ENCODE measurements around the gene IL17RC. TPM values are rescaled to one million over a fixed set of nuclear protein-coding genes. Genes with fewer than 3 reads are reported as not detected.
"Not testable (repeated sequence)": the region's sequence is repeated elsewhere in the genome, so short reads cannot be mapped to it uniquely, and the experiment has no call there.

IL17RC gene
- total and polyA plus RNA-seq, 9 donors, result 14.2 to 46.5 (median 35.8) TPM

GRCh38 chr3:9890249-9891071, 26.4 kb upstream of the IL17RC start, which contains the start of gene JAGN1:
Gene JAGN1, plus strand, starts transcription at chr3:9890610. Its CDS starts 113 bp downstream, at chr3:9890723.
- TF ChIP-seq EP300 (IDR thresholded peaks at IDR 0.05) (no peak), POLR2A (IDR thresholded peaks at IDR 0.05) (peak; percentile 93)
- H3K9me3 ChIP-seq, result no peaks in the 10 kb centered on the region
- H3K27me3 ChIP-seq, result no peaks in the 10 kb centered on the region
- H3K36me3 ChIP-seq, result no peaks in the 10 kb centered on the region
- peak within 1 kb of the TSS; percentile 83 to 86 for H3K27ac ChIP-seq
- H3K4me3 ChIP-seq, result peak within 1 kb of the TSS; percentile 90
- H3K4me1 ChIP-seq (ENCODE audit: insufficient read depth), result peaks cover 5% of the 10 kb centered on the region
- intact Hi-C loops (cut with DNase I), result no loop called here
- peak; percentile 86 to 94 (median 91) for DNase-seq
- WGBS, 3 donors, result 0 to 1% (median 0%) methylated on average over 62 of the region's 62 CpGs

GRCh38 chr3:9891072-9891622, 25.8 kb upstream of the IL17RC start:
- intact Hi-C loops (cut with DNase I), result no loop called here
- Histone ChIP-seq H3K27ac (peak overlapping the region; percentile 83 to 86), H3K9me3 (no peaks in the 10 kb centered on the region), H3K4me3 (peak overlapping the region; percentile 90), H3K27me3 (no peaks in the 10 kb centered on the region), H3K36me3 (no peaks in the 10 kb centered on the region), H3K4me1 (ENCODE audit: insufficient read depth) (peaks cover 5% of the 10 kb centered on the region)
- 2 to 5% (median 2%) methylated on average over 12 of the region's 12 CpGs for WGBS, 3 donors
- TF ChIP-seq EP300 (IDR thresholded peaks at IDR 0.05), result no peak
- TF ChIP-seq POLR2A (IDR thresholded peaks at IDR 0.05), result no peak
- TF ChIP-seq, protein P1, sequence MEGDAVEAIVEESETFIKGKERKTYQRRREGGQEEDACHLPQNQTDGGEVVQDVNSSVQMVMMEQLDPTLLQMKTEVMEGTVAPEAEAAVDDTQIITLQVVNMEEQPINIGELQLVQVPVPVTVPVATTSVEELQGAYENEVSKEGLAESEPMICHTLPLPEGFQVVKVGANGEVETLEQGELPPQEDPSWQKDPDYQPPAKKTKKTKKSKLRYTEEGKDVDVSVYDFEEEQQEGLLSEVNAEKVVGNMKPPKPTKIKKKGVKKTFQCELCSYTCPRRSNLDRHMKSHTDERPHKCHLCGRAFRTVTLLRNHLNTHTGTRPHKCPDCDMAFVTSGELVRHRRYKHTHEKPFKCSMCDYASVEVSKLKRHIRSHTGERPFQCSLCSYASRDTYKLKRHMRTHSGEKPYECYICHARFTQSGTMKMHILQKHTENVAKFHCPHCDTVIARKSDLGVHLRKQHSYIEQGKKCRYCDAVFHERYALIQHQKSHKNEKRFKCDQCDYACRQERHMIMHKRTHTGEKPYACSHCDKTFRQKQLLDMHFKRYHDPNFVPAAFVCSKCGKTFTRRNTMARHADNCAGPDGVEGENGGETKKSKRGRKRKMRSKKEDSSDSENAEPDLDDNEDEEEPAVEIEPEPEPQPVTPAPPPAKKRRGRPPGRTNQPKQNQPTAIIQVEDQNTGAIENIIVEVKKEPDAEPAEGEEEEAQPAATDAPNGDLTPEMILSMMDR (IDR thresholded peaks at IDR 0.05), result no peak
- DNase-seq, result no peak

DNA sequence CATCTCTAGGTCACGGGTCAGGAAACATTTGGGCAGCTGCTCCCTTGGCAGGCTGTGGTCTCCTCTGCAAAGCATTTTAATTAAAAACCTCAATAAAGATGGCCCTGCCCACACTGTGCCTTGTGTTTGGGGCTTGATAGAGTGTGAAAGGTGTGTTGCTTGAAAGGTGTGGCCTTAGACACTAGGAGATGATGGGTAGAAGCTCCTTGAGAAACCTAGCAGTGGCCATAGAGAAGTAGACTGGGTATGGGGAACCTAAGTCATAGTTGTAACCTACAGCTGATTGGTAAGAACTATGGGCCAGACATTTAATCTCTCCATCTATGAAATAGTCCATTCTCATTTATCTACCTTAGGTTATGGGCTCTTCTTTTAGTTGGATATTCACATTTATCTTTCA, 23.2 kb upstream of the IL17RC start:
- Histone ChIP-seq H3K36me3 (no peaks in the 10 kb centered on the region), H3K27ac (no peak overlapping the region), H3K9me3 (no peaks in the 10 kb centered on the region), H3K4me3 (no peak overlapping the region), H3K27me3 (no peaks in the 10 kb centered on the region), H3K4me1 (ENCODE audit: insufficient read depth) (peaks cover 5% of the 10 kb centered on the region)
- no peak for TF ChIP-seq EP300 (IDR thresholded peaks at IDR 0.05)
- TF ChIP-seq, protein P1 (IDR thresholded peaks at IDR 0.05), result no peak
- DNase-seq, result no peak
- intact Hi-C loops (cut with DNase I), result no loop called here
- WGBS, 3 donors, result 90 to 94% (median 91%) methylated on average over 1 of the region's 1 CpG

DNA sequence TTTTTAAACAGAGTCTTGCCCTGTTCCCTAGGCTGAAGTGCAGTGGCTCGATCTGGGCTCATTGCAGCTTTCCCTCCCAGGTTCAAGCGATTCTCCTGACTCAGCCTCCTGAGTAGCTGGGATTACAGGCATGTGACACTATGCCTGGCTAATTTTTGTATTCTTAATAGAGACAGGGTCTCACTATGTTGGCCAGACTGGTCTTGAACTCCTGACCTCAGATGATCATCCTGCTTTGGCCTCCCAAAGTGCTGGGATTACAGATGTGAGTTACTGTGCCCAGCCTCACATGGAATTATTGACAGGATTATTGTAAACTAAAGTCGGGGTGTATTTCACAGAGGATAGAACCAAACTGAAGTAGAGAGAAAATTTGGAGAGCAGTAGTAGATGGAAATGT, 21.2 kb upstream of the IL17RC start:
- DNase-seq; H3K9me3 ChIP-seq; H3K27ac ChIP-seq; H3K36me3 ChIP-seq; H3K27me3 ChIP-seq; H3K4me1 ChIP-seq (ENCODE audit: insufficient read depth); intact Hi-C loops (cut with DNase I); H3K4me3 ChIP-seq: not testable (repeated sequence)
- 95 to 98% (median 95%) methylated on average over 3 of the region's 3 CpGs for WGBS, 3 donors

GRCh38 chr3:9896755-9897407, 20.0 kb upstream of the IL17RC start:
- H3K9me3 ChIP-seq; H3K4me1 ChIP-seq (ENCODE audit: insufficient read depth); H3K36me3 ChIP-seq; H3K27ac ChIP-seq; H3K4me3 ChIP-seq; intact Hi-C loops (cut with DNase I); DNase-seq; H3K27me3 ChIP-seq: not testable (repeated sequence)
- 82 to 86% (median 85%) methylated on average over 10 of the region's 10 CpGs for WGBS, 3 donors
